Uterus (tissue), 2 donors: ENCODE measurements around the gene CNTLN.

Source experiments
- CTCF ChIP-seq, 4 experiments: fragments of 200-600 bp in 2 of 4; fragments of 450-650 bp in 2 of 4; sonication (generic) in 2 of 4; IDR thresholded peaks; one replicate each; pipeline ENCODE4 v1.5.1; 2016 to 2019; ENCODE audit warnings: antibody characterized with exemption in 4 of 4, mild to moderate bottlenecking in 2 of 4, moderate library complexity in 1 of 4
- POLR2A ChIP-seq, 2 donors: fragments of 450-650 bp; IDR thresholded peaks; one replicate each; pipeline ENCODE4 v1.6.1; 2016; ENCODE audit warnings: antibody characterized with exemption in 2 of 2, mild to moderate bottlenecking in 1 of 2, moderate library complexity in 1 of 2

- TF ChIP-seq POLR2A (IDR thresholded peaks at IDR 0.05) (no peak), CTCF (IDR thresholded peaks at IDR 0.05) (no peak)
Observed at GRCh38 chr9:17216011-17216410, 81.2 kb downstream of the CNTLN start.
